Activated T-cell treated with anti-CD3 and anti-CD28 coated beads, Interleukin-2, amount 50 U/mL, for 72 hours (primary cell): ENCODE results near the gene LRMDA. TPM values are rescaled to one million over a fixed set of nuclear protein-coding genes. Genes with fewer than 3 reads are reported as not detected.

Experiments
- ATAC-seq, 2 donors: fragments of 150-1000 bp; cut with Tn5 transposase; replicated peaks in 1 of 2; 2 replicates each; pipeline ENCODE4 v1.10.0; 2021; ENCODE audit warnings: moderate library complexity in 2 of 2, mild to moderate bottlenecking in 1 of 2
- DNase-seq, 2 donors: peaks; one replicate each; pipeline ENCODE4 v3.0.0; 2021 to 2022; ENCODE audit warnings: mixed read lengths in 1 of 2
- H3K27ac Mint-ChIP-seq: one replicate; pipeline ENCODE4 v1.8.0; 2022; ENCODE audit warnings: mild to moderate bottlenecking, moderate library complexity, mixed read lengths
- H3K27me3 Mint-ChIP-seq: one replicate; pipeline ENCODE4 v1.8.0; 2022; ENCODE audit warnings: low read depth, mixed read lengths
- H3K36me3 Mint-ChIP-seq, 2 donors: one replicate each; pipeline ENCODE4 v1.8.0; 2022; ENCODE audit warnings: mixed read lengths in 2 of 2, mild to moderate bottlenecking in 1 of 2; ENCODE audit not compliant: insufficient read depth in 2 of 2
- H3K4me1 Mint-ChIP-seq: one replicate; pipeline ENCODE4 v1.8.0; 2022; ENCODE audit warnings: low read depth, mixed read lengths
- H3K4me3 Mint-ChIP-seq, 2 donors: one replicate each; pipeline ENCODE4 v1.8.0; 2022; ENCODE audit warnings: mild to moderate bottlenecking in 2 of 2, mixed read lengths in 2 of 2, moderate library complexity in 2 of 2
- H3K9me3 Mint-ChIP-seq, 2 donors: one replicate each; pipeline ENCODE4 v1.8.0; 2022; ENCODE audit warnings: mixed read lengths in 2 of 2
- total RNA-seq, 2 donors: library from RNA; stranded (reverse); gene quantifications; one replicate each; pipeline ENCODE4 v1.2.3, GENCODE V29; 2022

Gene LRMDA
- total RNA-seq, 2 donors from 2014 or later: not detected

DNA sequence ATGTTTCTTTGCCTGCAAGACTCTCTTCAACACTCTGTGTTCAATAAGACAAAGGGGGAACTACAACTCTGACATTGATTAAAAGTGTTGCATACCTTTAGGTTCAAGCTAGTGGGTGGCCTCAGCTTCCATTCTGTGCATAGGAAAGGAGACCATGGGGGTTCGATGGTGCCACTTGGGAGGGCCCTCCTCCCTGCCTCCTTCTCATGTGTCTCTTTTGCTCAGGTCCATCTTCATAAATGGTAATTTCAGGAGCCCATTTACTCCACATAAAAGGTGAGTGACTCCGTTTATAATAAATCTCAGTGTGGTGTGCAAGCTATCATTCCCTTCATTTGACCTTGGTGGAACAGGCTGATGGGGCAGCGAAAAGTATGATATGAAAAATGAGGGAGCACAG lies 285.1 kb downstream of the LRMDA start:
- Mint-ChIP-seq H3K27ac (no peak overlapping the region), H3K4me3 (no peak overlapping the region), H3K27me3 (peaks cover 10% of the 10 kb centered on the region), H3K36me3 (no peaks in the 10 kb centered on the region), H3K9me3 (no peaks in the 10 kb centered on the region), H3K4me1 (no peaks in the 10 kb centered on the region)
- DNase-seq (no peak), ATAC-seq (no peak)

DNA sequence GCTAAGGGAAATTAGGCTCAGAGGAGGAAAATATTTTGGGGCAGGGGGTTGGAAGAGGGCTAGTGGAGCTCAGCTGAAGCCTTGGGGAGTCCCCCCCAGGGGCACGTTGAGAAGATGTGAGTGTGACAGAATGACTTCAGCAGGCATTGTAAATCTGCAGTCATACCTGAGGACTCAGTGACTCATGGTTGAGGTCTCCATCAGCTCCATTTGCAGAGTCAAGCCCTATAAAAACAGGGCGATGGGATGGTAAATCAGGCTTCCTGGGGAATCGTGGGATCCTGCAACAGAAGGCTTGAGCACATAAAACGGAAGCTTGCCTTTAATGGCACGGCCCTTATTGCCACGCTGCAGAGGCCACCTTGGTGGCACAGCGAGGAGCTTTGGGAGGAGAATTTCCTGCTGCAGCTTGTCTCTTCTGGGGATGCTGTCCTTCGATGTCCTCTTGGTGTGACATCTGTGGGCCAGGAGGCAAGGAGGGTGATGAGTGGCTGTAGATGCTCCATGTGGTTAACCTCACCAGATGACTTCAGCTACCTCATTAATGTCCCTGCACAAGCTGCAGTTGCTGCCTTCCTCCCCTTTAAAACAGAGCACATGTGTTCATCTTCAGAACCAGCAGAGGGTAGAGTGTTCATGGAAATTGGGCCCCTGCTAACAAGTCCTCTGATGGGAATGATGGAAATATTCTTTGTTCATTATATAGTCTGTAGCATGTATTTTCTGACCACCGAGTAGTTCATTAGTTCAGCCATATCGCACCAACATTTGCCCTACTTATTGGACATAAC lies 285.9 kb downstream of the LRMDA start:
- no peaks in the 10 kb centered on the region for H3K4me1 Mint-ChIP-seq
- no peaks in the 10 kb centered on the region for H3K36me3 Mint-ChIP-seq
- ATAC-seq (no peak), DNase-seq (no peak)
- no peak overlapping the region for H3K27ac Mint-ChIP-seq
- peaks cover 10% of the 10 kb centered on the region for H3K27me3 Mint-ChIP-seq
- H3K9me3 Mint-ChIP-seq: no peaks in the 10 kb centered on the region
- H3K4me3 Mint-ChIP-seq: no peak overlapping the region

DNA sequence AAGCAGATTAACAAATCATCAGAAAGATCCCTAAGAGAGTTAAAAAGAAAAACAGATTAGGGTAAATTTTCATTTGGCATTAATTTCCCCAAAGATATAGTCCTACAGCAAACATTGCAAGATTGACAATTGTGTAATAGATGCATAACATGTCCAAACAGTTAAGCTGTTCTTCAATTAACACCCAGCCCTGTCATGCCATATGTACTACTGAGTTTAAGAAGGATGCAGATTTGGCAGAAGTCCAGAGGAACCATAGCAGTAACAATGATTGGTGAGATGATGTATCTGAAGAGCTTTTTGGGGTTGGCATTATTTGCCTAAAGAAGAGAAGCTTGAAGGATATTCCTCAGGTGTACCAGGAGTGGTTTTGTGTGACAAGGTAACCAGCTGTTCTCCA lies 287.6 kb downstream of the LRMDA start:
- H3K36me3 Mint-ChIP-seq: no peaks in the 10 kb centered on the region
- H3K27me3 Mint-ChIP-seq: peaks cover 5% of the 10 kb centered on the region
- no peak overlapping the region for H3K27ac Mint-ChIP-seq
- H3K9me3 Mint-ChIP-seq: no peaks in the 10 kb centered on the region
- H3K4me3 Mint-ChIP-seq: no peak overlapping the region
- ATAC-seq (no peak), DNase-seq (no peak)
- H3K4me1 Mint-ChIP-seq: no peaks in the 10 kb centered on the region

DNA sequence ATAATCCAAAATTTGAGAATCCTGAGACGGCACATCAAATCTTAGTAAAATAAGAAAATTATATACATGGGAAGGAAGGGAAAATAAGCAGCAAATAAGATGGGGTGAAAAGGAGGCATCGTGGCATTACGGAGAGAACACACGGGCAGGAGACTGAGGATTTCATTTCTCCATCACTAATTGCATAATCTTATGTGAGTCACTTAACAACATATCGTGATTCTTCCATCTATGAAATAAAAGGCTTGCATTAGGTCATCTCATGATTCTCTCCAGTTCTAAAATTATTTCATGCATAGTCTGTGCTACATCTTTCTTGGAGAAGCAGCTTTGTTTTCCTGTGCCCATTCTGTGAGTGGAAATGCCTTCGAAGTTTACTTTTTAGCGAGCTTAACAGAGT lies 288.7 kb downstream of the LRMDA start:
- H3K36me3 Mint-ChIP-seq: no peaks in the 10 kb centered on the region
- no peaks in the 10 kb centered on the region for H3K9me3 Mint-ChIP-seq
- H3K4me3 Mint-ChIP-seq: no peak overlapping the region

DNA sequence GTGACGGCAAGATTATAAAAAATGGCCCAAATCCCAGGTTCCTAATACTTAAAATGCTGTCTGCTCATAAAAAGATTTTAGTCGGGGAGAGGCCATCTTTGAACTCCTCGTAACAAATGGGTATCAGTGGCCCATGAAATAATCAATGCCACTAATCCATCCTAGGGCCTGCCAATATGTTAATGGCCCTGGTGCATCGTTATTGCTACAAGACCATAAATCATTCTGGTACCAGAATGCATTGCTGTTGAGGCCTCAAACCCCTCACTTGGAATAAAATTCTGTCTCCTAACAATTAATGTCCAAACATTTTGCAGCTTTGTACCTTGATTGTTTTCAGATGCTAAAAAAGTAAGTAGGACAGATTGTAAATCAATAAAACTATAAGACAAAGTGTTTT lies 290.6 kb downstream of the LRMDA start:
- Mint-ChIP-seq H3K27me3 (no peaks in the 10 kb centered on the region), H3K36me3 (no peaks in the 10 kb centered on the region), H3K9me3 (no peaks in the 10 kb centered on the region), H3K4me1 (no peaks in the 10 kb centered on the region), H3K4me3 (no peak overlapping the region), H3K27ac (no peak overlapping the region)
- no peak for ATAC-seq
- DNase-seq: no peak

More for the DNA sequence above, 288.7 kb downstream of the LRMDA start:
- DNase-seq (no peak), ATAC-seq (no peak)
- Mint-ChIP-seq H3K4me1 (no peaks in the 10 kb centered on the region), H3K27me3 (peaks cover 4% of the 10 kb centered on the region), H3K27ac (no peak overlapping the region)

DNA sequence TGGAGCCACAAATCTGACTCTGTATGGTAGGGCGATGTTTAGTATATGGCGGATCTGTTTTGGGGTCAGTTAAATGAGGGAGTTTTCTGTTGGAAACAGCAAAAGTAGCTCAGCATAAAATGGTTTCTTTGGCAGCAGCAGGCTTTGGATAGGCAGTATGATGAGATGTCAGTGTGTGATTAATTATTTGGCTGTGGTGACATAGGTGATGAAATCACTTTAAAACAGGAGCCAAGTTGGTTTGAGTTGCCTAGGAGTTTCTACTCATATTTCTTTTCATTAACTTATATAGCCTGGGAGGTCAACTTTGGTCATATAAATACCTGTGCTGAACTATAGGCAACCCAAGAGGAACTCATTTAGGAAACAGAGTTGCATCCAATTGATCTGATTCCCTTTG lies 291.2 kb downstream of the LRMDA start:
- H3K4me1 Mint-ChIP-seq: no peaks in the 10 kb centered on the region
- no peaks in the 10 kb centered on the region for H3K36me3 Mint-ChIP-seq
- no peaks in the 10 kb centered on the region for H3K27me3 Mint-ChIP-seq
- DNase-seq (no peak), ATAC-seq (no peak)
- no peaks in the 10 kb centered on the region for H3K9me3 Mint-ChIP-seq
- no peak overlapping the region for H3K27ac Mint-ChIP-seq
- no peak overlapping the region for H3K4me3 Mint-ChIP-seq

DNA sequence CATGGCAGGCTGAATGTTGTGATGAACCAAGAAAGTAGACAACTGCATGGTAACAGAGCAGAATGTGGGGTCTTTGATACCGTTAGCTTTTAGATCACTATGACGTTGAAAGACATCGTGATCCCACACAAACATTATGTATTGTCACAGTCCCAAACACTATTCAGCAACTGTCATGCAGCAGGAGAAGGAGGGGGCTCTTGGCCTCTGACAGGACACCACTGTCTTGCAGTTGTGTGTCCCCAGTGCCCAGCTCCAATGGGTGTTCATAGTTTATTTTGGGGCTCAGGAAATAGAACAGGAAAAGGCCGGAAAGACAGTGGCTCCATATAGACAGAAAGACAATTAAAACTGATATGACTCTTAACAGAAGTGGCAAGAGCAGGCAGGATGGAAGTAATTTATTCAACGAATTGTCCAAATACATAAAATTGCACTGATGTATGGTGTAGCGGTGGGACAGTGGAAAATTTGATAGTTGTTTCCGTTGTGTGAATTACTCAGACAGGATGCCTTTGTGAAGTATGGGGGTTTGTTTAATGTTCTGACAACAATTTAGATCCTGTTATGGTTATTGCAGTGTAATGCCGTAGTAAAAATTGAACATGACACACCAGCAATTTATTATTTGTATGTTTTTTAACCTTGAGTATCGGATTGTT lies 292.0 kb downstream of the LRMDA start:
- H3K27ac Mint-ChIP-seq: no peak overlapping the region
- H3K4me1 Mint-ChIP-seq: no peaks in the 10 kb centered on the region
- H3K4me3 Mint-ChIP-seq: no peak overlapping the region
- no peaks in the 10 kb centered on the region for H3K9me3 Mint-ChIP-seq
- no peaks in the 10 kb centered on the region for H3K36me3 Mint-ChIP-seq
- DNase-seq: no peak
- H3K27me3 Mint-ChIP-seq: no peaks in the 10 kb centered on the region
- no peak for ATAC-seq

DNA sequence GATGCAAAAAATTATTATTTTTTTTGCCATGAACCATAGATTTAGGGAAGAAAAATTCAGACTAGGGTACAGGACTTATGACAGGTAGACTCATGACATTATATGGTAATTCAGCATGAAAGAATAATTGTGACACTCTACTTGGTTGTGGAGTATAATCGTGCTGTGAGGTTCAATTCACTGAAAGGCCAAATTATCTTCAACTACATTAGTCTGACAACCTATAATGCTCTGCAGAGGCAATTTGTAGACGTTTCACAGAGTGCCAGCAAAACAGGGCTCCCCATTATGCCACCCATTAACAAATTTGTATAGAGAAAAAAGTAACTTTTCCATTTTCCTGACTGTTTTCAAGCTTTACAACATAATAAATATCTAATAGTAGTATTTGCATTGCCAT lies 292.6 kb downstream of the LRMDA start:
- no peak overlapping the region for H3K27ac Mint-ChIP-seq
- H3K36me3 Mint-ChIP-seq: no peaks in the 10 kb centered on the region
- no peak overlapping the region for H3K4me3 Mint-ChIP-seq
- ATAC-seq: no peak
- no peaks in the 10 kb centered on the region for H3K4me1 Mint-ChIP-seq
- no peaks in the 10 kb centered on the region for H3K9me3 Mint-ChIP-seq
- H3K27me3 Mint-ChIP-seq: no peaks in the 10 kb centered on the region
- no peak for DNase-seq

DNA sequence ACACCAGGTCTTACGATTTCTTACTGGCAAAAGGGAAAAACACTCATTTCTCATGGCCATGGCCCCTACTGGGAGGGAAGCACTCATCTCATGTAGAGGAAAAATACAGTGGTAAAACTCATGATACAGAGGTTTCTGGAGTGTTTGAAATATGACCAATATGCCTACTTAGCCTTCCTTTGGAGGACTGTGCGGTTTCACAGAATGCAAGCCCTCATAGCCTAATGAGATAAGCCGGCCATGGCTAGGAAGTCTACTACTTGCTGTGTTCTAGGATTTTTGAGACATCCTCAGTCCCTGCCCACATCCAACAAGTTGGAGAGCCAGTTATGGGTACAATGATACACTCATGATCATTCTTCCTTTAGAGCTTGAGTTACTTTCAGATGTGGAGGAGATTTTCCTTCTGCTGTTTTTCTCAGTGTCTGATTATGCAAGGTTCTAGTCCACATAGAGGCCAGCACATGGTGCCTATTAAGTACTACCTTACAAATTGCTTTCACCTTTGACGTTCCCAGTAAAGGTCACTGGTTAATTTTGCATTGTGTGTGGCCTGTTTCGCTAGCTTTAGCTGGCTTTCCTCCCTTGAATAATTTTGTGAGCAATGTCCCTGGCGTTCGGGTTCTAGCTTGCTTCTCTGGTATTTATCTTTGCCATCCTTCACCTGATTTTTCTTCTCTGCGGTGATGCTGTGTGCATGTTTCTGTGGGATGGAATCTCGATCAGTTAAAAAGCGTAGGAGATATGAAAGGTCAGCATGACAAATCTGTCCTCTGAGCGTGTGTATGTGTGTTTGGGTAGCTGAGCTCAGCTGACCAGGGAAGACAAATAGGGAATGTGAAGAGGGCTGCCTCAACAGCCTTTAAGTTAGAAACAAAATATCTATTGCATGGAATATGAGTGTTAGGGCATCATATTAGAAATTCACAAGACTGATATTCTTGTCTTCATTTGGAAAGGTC lies 295.4 kb downstream of the LRMDA start:
- no peak overlapping the region for H3K4me3 Mint-ChIP-seq

DNA sequence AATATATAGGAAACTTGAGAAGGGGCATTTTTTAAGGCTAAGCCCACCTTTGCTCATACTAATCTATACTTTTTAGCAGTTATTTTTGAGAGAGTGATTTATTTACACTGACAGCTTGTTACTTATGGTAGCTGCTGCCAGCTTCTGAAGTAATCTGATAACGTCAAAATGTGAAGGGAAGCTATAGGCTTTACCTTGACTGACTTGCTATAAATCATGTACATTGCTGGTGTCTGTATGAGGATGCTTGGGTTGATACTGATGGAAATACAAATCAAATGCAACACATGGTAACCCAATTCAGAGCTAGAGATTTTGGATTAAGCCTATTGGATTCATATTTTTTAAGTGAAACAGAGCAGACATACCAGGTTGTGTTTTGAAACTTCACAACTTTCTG lies 299.4 kb downstream of the LRMDA start:
- H3K27ac Mint-ChIP-seq: no peak overlapping the region
- ATAC-seq (no peak), DNase-seq (no peak)
- H3K36me3 Mint-ChIP-seq: no peaks in the 10 kb centered on the region
- H3K27me3 Mint-ChIP-seq: no peaks in the 10 kb centered on the region
- no peaks in the 10 kb centered on the region for H3K9me3 Mint-ChIP-seq
- no peaks in the 10 kb centered on the region for H3K4me1 Mint-ChIP-seq
- H3K4me3 Mint-ChIP-seq: no peak overlapping the region

More for the DNA sequence above, 295.4 kb downstream of the LRMDA start:
- no peaks in the 10 kb centered on the region for H3K36me3 Mint-ChIP-seq
- no peaks in the 10 kb centered on the region for H3K27me3 Mint-ChIP-seq
- no peak overlapping the region for H3K27ac Mint-ChIP-seq
- DNase-seq (no peak), ATAC-seq (no peak)
- H3K4me1 Mint-ChIP-seq: no peaks in the 10 kb centered on the region
- no peaks in the 10 kb centered on the region for H3K9me3 Mint-ChIP-seq

DNA sequence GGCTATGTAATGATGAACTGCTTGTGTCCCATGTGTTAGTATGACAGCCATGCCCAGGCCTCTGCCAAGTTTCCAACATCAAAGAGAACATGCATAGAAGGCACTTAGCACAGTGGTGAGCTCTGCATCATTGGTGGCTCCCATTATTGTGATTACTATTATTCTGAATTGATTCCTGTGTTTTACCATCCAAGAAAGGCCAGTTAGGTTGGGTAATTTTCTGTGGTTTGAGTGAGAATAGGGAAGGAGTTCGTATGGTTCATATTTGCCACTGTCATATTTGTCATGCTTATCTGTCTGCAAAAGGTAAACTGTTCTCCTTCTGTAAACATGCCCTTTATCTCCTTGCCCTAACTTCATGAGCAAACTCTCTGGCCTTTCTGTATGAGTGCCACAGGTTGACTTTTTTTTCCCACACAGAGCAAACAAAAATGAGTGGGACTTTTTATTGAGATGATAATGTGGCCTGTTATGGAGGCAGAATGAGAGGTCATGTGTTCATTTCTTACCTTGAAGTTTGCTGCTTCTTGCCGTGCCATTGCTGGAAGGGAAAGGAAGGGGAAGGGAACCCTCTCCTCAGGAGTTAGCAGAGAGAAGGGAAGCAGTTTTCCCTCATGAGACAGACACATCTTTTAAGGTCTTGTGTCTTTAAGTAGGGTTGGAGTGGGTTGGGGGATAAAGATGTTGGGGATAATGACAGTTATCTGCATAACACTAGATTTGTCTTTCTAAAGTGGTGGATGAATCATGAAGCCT lies 301.9 kb downstream of the LRMDA start:
- no peak overlapping the region for H3K4me3 Mint-ChIP-seq
- H3K27ac Mint-ChIP-seq: no peak overlapping the region
- no peak for DNase-seq
- H3K4me1 Mint-ChIP-seq: no peaks in the 10 kb centered on the region
- H3K27me3 Mint-ChIP-seq: no peaks in the 10 kb centered on the region
- no peaks in the 10 kb centered on the region for H3K9me3 Mint-ChIP-seq
- H3K36me3 Mint-ChIP-seq: no peaks in the 10 kb centered on the region
- ATAC-seq: no peak

DNA sequence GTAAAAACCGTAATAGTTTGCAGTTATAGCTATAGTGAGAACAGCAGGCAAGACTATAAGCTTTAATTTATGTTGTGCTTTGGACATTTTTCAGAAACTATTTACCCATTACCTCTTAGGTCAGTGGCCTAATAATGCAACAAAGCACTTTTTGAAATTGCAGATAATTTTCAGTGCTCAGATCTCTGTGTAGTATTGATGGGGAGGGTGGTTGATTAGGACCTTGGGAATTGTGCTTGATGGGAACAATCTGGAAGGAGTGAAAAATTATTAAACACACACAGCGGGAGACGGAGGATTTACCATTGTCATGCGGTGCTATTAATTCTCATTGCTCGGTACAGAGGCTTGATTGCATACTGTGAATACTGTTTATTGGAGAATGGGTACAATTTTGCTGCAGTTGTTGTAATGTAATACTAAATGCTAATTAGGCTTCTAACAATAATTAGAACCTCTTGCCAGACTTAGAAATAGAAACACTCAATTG lies 304.8 kb downstream of the LRMDA start:
- H3K4me3 Mint-ChIP-seq: no peak overlapping the region
- ATAC-seq: no peak
- no peaks in the 10 kb centered on the region for H3K9me3 Mint-ChIP-seq

More for the DNA sequence above, 304.8 kb downstream of the LRMDA start:
- Mint-ChIP-seq H3K36me3 (no peaks in the 10 kb centered on the region), H3K4me1 (no peaks in the 10 kb centered on the region), H3K27me3 (no peaks in the 10 kb centered on the region), H3K27ac (no peak overlapping the region)
- no peak for DNase-seq
